Gastrocnemius medialis (tissue), 4 donors: Measurements from ENCODE around the gene MARF1.

ENCODE experiments used
- POLR2A ChIP-seq, 2 donors: fragments of 450-650 bp; IDR thresholded peaks; one replicate each; pipeline ENCODE4 v1.6.1; 2017; ENCODE audit warnings: antibody characterized with exemption in 2 of 2, mild to moderate bottlenecking in 2 of 2, moderate library complexity in 2 of 2
- TF ChIP-seq, protein P1 (sequence below), 5 experiments: fragments of 450-650 bp in 3 of 5; fragments of 200-600 bp in 2 of 5; sonication (generic) in 2 of 5; IDR thresholded peaks in 4 of 5; conservative IDR thresholded peaks in 1 of 5; 1 replicate in 4 of 5; 2 replicates in 1 of 5; pipeline ENCODE4 v1.5.1; 2016 to 2019; ENCODE audit warnings: antibody characterized with exemption in 5 of 5, mild to moderate bottlenecking in 3 of 5, moderate library complexity in 3 of 5

DNA sequence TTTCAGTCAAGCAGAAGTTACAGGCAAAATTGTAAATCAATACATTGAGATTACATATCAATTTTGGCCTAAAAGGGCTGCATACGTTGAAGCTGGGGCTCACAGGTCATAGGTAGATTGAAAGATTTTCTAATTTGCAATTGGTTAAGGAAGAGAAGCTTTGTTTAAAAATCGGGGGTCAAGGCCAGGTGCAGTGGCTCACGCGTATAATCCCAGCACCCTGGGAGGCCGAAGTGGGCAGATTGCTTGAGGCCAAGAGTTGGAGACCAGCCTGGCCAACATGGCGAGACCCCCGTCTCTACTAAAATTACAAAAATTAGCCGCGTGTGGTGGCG, 68.4 kb downstream of the MARF1 start:
- TF ChIP-seq, protein P1, sequence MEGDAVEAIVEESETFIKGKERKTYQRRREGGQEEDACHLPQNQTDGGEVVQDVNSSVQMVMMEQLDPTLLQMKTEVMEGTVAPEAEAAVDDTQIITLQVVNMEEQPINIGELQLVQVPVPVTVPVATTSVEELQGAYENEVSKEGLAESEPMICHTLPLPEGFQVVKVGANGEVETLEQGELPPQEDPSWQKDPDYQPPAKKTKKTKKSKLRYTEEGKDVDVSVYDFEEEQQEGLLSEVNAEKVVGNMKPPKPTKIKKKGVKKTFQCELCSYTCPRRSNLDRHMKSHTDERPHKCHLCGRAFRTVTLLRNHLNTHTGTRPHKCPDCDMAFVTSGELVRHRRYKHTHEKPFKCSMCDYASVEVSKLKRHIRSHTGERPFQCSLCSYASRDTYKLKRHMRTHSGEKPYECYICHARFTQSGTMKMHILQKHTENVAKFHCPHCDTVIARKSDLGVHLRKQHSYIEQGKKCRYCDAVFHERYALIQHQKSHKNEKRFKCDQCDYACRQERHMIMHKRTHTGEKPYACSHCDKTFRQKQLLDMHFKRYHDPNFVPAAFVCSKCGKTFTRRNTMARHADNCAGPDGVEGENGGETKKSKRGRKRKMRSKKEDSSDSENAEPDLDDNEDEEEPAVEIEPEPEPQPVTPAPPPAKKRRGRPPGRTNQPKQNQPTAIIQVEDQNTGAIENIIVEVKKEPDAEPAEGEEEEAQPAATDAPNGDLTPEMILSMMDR (IDR thresholded peaks at IDR 0.05 in 4 of 5, conservative IDR thresholded peaks at IDR 0.05 in 1 of 5) = no peak
- no peak for TF ChIP-seq POLR2A (IDR thresholded peaks at IDR 0.05)
